ENCODE data around the gene AMDHD2.
"Not testable (repeated sequence)": the region's sequence is repeated elsewhere in the genome, so short reads cannot be mapped to it uniquely, and the experiment has no call there.

The AMDHD2 gene

GRCh38 chr16:2520097-2520783 is at the start of gene AMDHD2:
TSS of gene AMDHD2 (plus strand) at chr16:2520371. CDS start at chr16:2520459, 88 bp downstream.
- DNase-seq (ENCODE audit: low spot score), result peak; percentile 87

- no peak for DNase-seq (ENCODE audit: low spot score)
Observed at GRCh38 chr16:2470603-2471015, 49.6 kb upstream of the AMDHD2 start.

GRCh38 chr16:2471016-2471652 is 49.0 kb upstream of the AMDHD2 start, which contains the start of gene NTN3:
TSS of gene NTN3 (plus strand) at chr16:2471297. CDS start at chr16:2471702, 405 bp downstream.
- DNase-seq (ENCODE audit: low spot score), result no peak

GRCh38 chr16:2471653-2472487 is 48.3 kb upstream of the AMDHD2 start:
- DNase-seq (ENCODE audit: low spot score), result no peak

- no peak for DNase-seq (ENCODE audit: low spot score)
Observed at GRCh38 chr16:2472488-2472864, 47.7 kb upstream of the AMDHD2 start.

GRCh38 chr16:2472885-2473445 is 47.2 kb upstream of the AMDHD2 start:
- DNase-seq (ENCODE audit: low spot score), result no peak

GRCh38 chr16:2473446-2473926 is 46.7 kb upstream of the AMDHD2 start:
- peak; percentile 4 for DNase-seq (ENCODE audit: low spot score)

GRCh38 chr16:2473999-2474876 is 45.9 kb upstream of the AMDHD2 start:
- peak; percentile 58 for DNase-seq (ENCODE audit: low spot score)

- peak; percentile 81 for DNase-seq (ENCODE audit: low spot score)
Observed at GRCh38 chr16:2474877-2475412, 45.2 kb upstream of the AMDHD2 start, which contains the start of gene TBC1D24. TSS of gene TBC1D24 (plus strand) at chr16:2475127. CDS start at chr16:2496149, 21,022 bp downstream.

- peak; percentile 21 for DNase-seq (ENCODE audit: low spot score)
Observed at GRCh38 chr16:2475413-2476344, 44.5 kb upstream of the AMDHD2 start.

- DNase-seq (ENCODE audit: low spot score), result no peak
Observed at GRCh38 chr16:2476345-2476720, 43.8 kb upstream of the AMDHD2 start.

- no peak for DNase-seq (ENCODE audit: low spot score)
Observed at GRCh38 chr16:2476741-2477140, 43.4 kb upstream of the AMDHD2 start.

- no peak for DNase-seq (ENCODE audit: low spot score)
Observed at GRCh38 chr16:2477327-2477726, 42.8 kb upstream of the AMDHD2 start.

- DNase-seq (ENCODE audit: low spot score), result no peak
Observed at GRCh38 chr16:2478279-2478678, 41.9 kb upstream of the AMDHD2 start.

GRCh38 chr16:2479996-2480395 is 40.2 kb upstream of the AMDHD2 start:
- not testable (repeated sequence) for DNase-seq (ENCODE audit: low spot score)

- DNase-seq (ENCODE audit: low spot score), result no peak
Observed at GRCh38 chr16:2480948-2481347, 39.2 kb upstream of the AMDHD2 start.

- no peak for DNase-seq (ENCODE audit: low spot score)
Observed at GRCh38 chr16:2481676-2482075, 38.5 kb upstream of the AMDHD2 start.

- no peak for DNase-seq (ENCODE audit: low spot score)
Observed at GRCh38 chr16:2482249-2482648, 37.9 kb upstream of the AMDHD2 start.

GRCh38 chr16:2482708-2483534 is 37.2 kb upstream of the AMDHD2 start:
- no peak for DNase-seq (ENCODE audit: low spot score)
